ENCODE data around the gene TMEM50A. TPM values are rescaled to one million over a fixed set of nuclear protein-coding genes. Genes with fewer than 3 reads are reported as not detected.

Gene TMEM50A
- total and polyA plus RNA-seq, 7 experiments from 2014 or later: 61.6 to 149 (median 94.2) TPM

DNA sequence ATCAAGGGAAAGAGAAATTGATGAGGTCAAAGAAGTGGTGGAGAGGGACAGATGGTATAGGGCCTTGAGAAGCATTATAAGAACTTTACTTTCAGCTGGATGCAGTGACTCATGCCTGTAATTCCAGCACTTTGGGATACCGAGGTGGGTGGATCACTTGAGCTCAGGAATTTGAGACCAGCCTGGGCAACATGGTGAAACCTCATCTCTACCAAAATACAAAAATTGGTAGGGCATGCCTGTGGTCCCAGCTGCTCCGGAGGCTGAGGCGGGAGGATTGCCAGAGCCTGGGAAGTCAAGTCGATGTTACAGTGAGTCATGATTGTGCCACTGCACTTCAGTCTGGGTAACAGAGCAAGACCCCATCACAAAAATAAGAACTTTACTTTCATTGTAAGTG, 5.7 kb downstream of the TMEM50A start:
- no peaks in the 10 kb centered on the region for H3K9me3 Mint-ChIP-seq
- Histone ChIP-seq H3K4me1 (ENCODE audit: control insufficient read depth in 2 of 2, insufficient read depth in 2 of 2, low read length in 2 of 2) (peaks cover 20 to 26% of the 10 kb centered on the region in 2 donors), H3K27ac (ENCODE audit: low read depth, low read length) (no peak overlapping the region), H3K9me3 (ENCODE audit: control insufficient read depth in 2 of 3, low read length in 3 of 3) (no peaks in the 10 kb centered on the region), H3K27me3 (ENCODE audit: control insufficient read depth in 2 of 2, insufficient read depth in 2 of 2, low read length in 2 of 2) (no peaks in the 10 kb centered on the region), H3K36me3 (ENCODE audit: control insufficient read depth in 2 of 3, insufficient read depth in 3 of 3, low read length in 3 of 3) (peaks cover 0 to 40% (median 4%) of the 10 kb centered on the region in 3 experiments), H3K4me3 (ENCODE audit: low read length) (no peak overlapping the region)
- DNase-seq (no peak), ATAC-seq (no peak)
- ChIA-PET POLR2A (interaction anchor here (1.9 kb wide), 1 partner anchor 111 kb away, joined by 13 read pairs; the partner anchor contains the start of gene SYF2), CTCF (no interaction called here)
- H3K4me1 Mint-ChIP-seq: peaks cover 25 to 62% (median 46%) of the 10 kb centered on the region in 7 donors
- intact Hi-C loops (cut with micrococcal nuclease): no loop called here
- H3K36me3 Mint-ChIP-seq: peaks cover 12 to 23% (median 17%) of the 10 kb centered on the region in 5 donors
- H3K27me3 Mint-ChIP-seq: no peaks in the 10 kb centered on the region
- H3K4me3 Mint-ChIP-seq: peak overlapping the region in 1 of 10 donors; percentile 58
- H3K27ac Mint-ChIP-seq: peak overlapping the region in 2 of 9 donors; percentile 10 to 84

DNA sequence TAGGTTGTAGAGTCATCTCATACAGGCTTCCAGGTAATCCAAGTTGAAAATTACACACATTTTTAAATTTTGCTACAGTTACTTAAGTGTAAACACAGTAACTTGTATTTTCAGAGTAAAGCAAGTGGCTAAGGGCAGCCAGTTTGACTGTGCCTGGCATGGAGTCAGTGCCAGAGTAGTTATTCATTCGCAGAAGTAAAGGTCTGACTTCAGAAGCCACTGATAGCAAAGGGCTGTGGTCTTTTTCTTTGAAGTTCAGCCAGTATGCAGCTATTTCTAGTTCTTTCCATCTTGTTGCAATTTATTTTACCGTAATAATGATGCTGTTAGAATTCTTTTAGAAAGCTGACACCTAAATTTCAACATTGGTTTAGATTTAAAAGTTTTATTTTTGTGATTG, 9.4 kb downstream of the TMEM50A start:
- ATAC-seq (no peak), DNase-seq (no peak)
- peaks cover 0 to 8% of the 10 kb centered on the region in 2 donors for H3K4me1 ChIP-seq (ENCODE audit: control insufficient read depth in 2 of 2, insufficient read depth in 2 of 2, low read length in 2 of 2)
- ChIA-PET POLR2A (interaction anchor here (0.6 kb wide), 1 partner anchor 1470 kb away, joined by 3 read pairs; no protein-coding TSS in a partner anchor), CTCF (no interaction called here)
- peaks cover 10 to 34% (median 23%) of the 10 kb centered on the region in 7 donors for H3K4me1 Mint-ChIP-seq
- H3K27ac ChIP-seq (ENCODE audit: low read depth, low read length): no peak overlapping the region
- no peak overlapping the region for H3K4me3 Mint-ChIP-seq
- H3K27me3 ChIP-seq (ENCODE audit: control insufficient read depth in 2 of 2, insufficient read depth in 2 of 2, low read length in 2 of 2): no peaks in the 10 kb centered on the region
- peak overlapping the region in 1 of 9 donors; percentile 8 for H3K27ac Mint-ChIP-seq
- no peaks in the 10 kb centered on the region for H3K9me3 ChIP-seq (ENCODE audit: control insufficient read depth in 2 of 3, low read length in 3 of 3)
- H3K4me3 ChIP-seq (ENCODE audit: low read length): no peak overlapping the region
- H3K27me3 Mint-ChIP-seq: no peaks in the 10 kb centered on the region
- peaks cover 8 to 59% (median 10%) of the 10 kb centered on the region in 3 experiments for H3K36me3 ChIP-seq (ENCODE audit: control insufficient read depth in 2 of 3, insufficient read depth in 3 of 3, low read length in 3 of 3)
- peaks cover 13 to 29% (median 23%) of the 10 kb centered on the region in 5 donors for H3K36me3 Mint-ChIP-seq
- intact Hi-C loops (cut with micrococcal nuclease): no loop called here
- no peaks in the 10 kb centered on the region for H3K9me3 Mint-ChIP-seq

DNA sequence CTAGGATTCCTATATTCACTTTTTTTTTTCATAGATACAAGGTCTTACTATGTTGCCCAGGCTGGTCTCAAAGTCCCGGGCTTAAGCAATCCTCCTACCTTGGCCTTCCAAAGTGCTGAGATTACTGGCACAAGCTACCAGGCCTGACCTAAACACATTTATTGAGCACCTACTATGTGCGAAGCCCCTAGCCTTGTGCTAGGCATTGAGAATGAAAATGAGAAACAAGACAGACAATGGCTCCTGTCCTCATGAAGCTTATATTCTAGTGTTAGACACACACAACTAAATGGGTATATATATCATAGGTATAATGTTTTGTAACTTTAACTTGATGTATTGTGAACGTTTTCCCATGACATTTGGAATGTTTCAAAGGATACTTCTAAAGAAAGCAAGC, 11.5 kb downstream of the TMEM50A start:
- H3K9me3 Mint-ChIP-seq: no peaks in the 10 kb centered on the region
- Histone ChIP-seq H3K4me3 (ENCODE audit: low read length) (no peak overlapping the region), H3K27ac (ENCODE audit: low read depth, low read length) (no peak overlapping the region), H3K27me3 (ENCODE audit: control insufficient read depth in 2 of 2, insufficient read depth in 2 of 2, low read length in 2 of 2) (no peaks in the 10 kb centered on the region), H3K36me3 (ENCODE audit: control insufficient read depth in 2 of 3, insufficient read depth in 3 of 3, low read length in 3 of 3) (peaks cover 8 to 57% (median 17%) of the 10 kb centered on the region in 3 experiments), H3K9me3 (ENCODE audit: control insufficient read depth in 2 of 3, low read length in 3 of 3) (no peaks in the 10 kb centered on the region), H3K4me1 (ENCODE audit: control insufficient read depth in 2 of 2, insufficient read depth in 2 of 2, low read length in 2 of 2) (peaks cover 0 to 4% of the 10 kb centered on the region in 2 donors)
- CTCF ChIA-PET: no interaction called here
- H3K4me1 Mint-ChIP-seq: peaks cover 0 to 20% (median 12%) of the 10 kb centered on the region in 7 donors
- no peak for ATAC-seq
- H3K36me3 Mint-ChIP-seq: peaks cover 4 to 24% (median 18%) of the 10 kb centered on the region in 5 donors
- intact Hi-C loops (cut with micrococcal nuclease): no loop called here
- no peak overlapping the region for H3K27ac Mint-ChIP-seq
- POLR2A ChIA-PET: interaction anchor here (0.7 kb wide), 1 partner anchor 312 kb away, joined by 4 read pairs; no protein-coding TSS in a partner anchor
- H3K4me3 Mint-ChIP-seq: no peak overlapping the region
- DNase-seq: no peak
- no peaks in the 10 kb centered on the region for H3K27me3 Mint-ChIP-seq

DNA sequence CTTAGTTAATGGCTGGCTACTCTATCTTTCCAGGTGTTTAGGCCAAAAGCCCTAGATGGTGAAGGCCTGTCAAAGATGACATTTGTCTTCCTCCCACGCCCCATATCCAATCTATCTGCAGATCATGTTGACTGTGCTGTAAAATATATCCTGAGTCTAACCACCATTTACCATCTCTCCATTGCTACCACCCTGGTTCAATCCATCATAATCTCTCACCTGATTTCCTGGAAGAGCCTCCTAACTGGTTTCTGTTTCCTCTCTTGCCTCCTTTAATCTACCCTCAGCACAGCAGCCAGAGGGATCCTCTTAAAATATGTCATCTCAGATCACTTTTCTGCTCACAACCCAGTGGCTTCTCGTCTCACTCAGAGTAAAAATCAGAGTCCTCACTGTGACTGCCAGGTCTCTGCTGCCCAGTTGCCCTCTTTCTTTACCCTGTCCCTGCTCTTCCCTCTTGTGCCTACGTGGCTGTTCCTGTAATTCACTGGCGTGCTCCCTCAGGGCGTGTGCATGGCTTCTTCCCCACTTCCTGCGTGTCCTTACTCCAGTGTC, 17.8 kb downstream of the TMEM50A start:
- CTCF ChIA-PET: no interaction called here
- H3K9me3 Mint-ChIP-seq: no peaks in the 10 kb centered on the region
- H3K4me3 ChIP-seq (ENCODE audit: low read length): no peak overlapping the region
- intact Hi-C loops (cut with micrococcal nuclease): no loop called here
- H3K9me3 ChIP-seq (ENCODE audit: control insufficient read depth in 2 of 3, low read length in 3 of 3): no peaks in the 10 kb centered on the region
- DNase-seq: no peak
- peaks cover 6 to 13% of the 10 kb centered on the region in 2 donors for H3K4me1 ChIP-seq (ENCODE audit: control insufficient read depth in 2 of 2, insufficient read depth in 2 of 2, low read length in 2 of 2)
- H3K36me3 ChIP-seq (ENCODE audit: control insufficient read depth in 2 of 3, insufficient read depth in 3 of 3, low read length in 3 of 3): peaks cover 5 to 74% (median 25%) of the 10 kb centered on the region in 3 experiments
- peaks cover 0 to 35% (median 20%) of the 10 kb centered on the region in 5 donors for H3K36me3 Mint-ChIP-seq
- no peaks in the 10 kb centered on the region for H3K27me3 Mint-ChIP-seq
- peak overlapping the region in 5 of 10 donors; percentile 16 to 72 (median 36) for H3K4me3 Mint-ChIP-seq
- POLR2A ChIA-PET: no interaction called here
- H3K27ac ChIP-seq (ENCODE audit: low read depth, low read length): peak overlapping the region; percentile 41
- H3K4me1 Mint-ChIP-seq: peaks cover 17 to 45% (median 23%) of the 10 kb centered on the region in 7 donors
- H3K27ac Mint-ChIP-seq: peak overlapping the region; percentile 1 to 93 (median 79)
- ATAC-seq: no peak
- no peaks in the 10 kb centered on the region for H3K27me3 ChIP-seq (ENCODE audit: control insufficient read depth in 2 of 2, insufficient read depth in 2 of 2, low read length in 2 of 2)

DNA sequence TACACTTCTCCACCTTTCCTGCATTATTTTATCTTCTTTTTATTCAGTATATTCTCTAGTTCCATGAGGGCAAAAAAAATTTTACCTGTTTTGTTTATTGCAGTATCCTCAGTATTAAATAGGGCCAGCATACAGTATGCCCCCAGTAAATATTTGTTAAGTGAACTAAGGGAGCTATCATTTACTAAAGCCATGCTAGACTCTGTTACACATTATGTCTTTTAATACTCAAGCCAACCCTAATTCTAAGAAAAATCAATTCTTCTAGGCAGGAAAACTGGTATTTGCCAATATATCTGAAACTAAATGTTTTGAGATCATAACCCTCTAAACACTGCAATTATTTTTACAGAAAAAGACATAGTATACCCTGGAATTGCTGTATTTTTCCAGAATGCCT, 18.3 kb downstream of the TMEM50A start:
- H3K9me3 ChIP-seq (ENCODE audit: control insufficient read depth in 2 of 3, low read length in 3 of 3): no peaks in the 10 kb centered on the region
- peaks cover 6 to 13% of the 10 kb centered on the region in 2 donors for H3K4me1 ChIP-seq (ENCODE audit: control insufficient read depth in 2 of 2, insufficient read depth in 2 of 2, low read length in 2 of 2)
- Mint-ChIP-seq H3K4me1 (peaks cover 17 to 47% (median 23%) of the 10 kb centered on the region in 7 donors), H3K9me3 (no peaks in the 10 kb centered on the region), H3K4me3 (peak overlapping the region in 4 of 10 donors; percentile 16 to 72 (median 36)), H3K27ac (peak overlapping the region; percentile 1 to 93 (median 79)), H3K36me3 (peaks cover 0 to 38% (median 22%) of the 10 kb centered on the region in 5 donors), H3K27me3 (no peaks in the 10 kb centered on the region)
- ATAC-seq: no peak
- ChIA-PET POLR2A (no interaction called here), CTCF (interaction anchor here (0.6 to 0.7 kb wide), 2 partner anchors 164 to 418 kb away, joined by 3 read pairs; no protein-coding TSS in a partner anchor)
- no peak for DNase-seq
- no peak overlapping the region for H3K4me3 ChIP-seq (ENCODE audit: low read length)
- H3K27ac ChIP-seq (ENCODE audit: low read depth, low read length): peak overlapping the region; percentile 41
- H3K36me3 ChIP-seq (ENCODE audit: control insufficient read depth in 2 of 3, insufficient read depth in 3 of 3, low read length in 3 of 3): peaks cover 5 to 78% (median 29%) of the 10 kb centered on the region in 3 experiments
- H3K27me3 ChIP-seq (ENCODE audit: control insufficient read depth in 2 of 2, insufficient read depth in 2 of 2, low read length in 2 of 2): no peaks in the 10 kb centered on the region
- intact Hi-C loops (cut with micrococcal nuclease): no loop called here

DNA sequence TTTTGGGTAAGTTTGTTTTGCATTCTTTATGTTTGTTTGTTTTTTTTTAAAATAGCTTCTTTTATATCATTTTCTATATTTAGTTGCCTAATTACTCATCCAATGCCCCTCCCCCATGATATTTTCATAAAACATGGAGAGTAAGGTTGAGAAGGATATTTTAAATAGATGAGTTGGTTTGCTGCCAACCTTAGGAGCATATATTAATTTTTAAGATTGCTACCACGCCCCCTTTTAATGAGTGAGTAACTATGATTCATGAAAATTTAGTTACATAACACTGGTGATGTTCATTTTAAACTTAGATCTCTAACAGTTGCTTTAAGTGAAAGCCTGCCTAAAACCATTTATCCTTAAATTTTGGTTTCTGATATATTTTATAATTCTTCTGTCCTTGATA, 18.7 kb downstream of the TMEM50A start:
- H3K4me1 ChIP-seq (ENCODE audit: control insufficient read depth in 2 of 2, insufficient read depth in 2 of 2, low read length in 2 of 2): peaks cover 6 to 13% of the 10 kb centered on the region in 2 donors
- no peak overlapping the region for H3K4me3 ChIP-seq (ENCODE audit: low read length)
- no peaks in the 10 kb centered on the region for H3K27me3 ChIP-seq (ENCODE audit: control insufficient read depth in 2 of 2, insufficient read depth in 2 of 2, low read length in 2 of 2)
- intact Hi-C loops (cut with micrococcal nuclease): no loop called here
- Mint-ChIP-seq H3K4me1 (peaks cover 17 to 48% (median 24%) of the 10 kb centered on the region in 7 donors), H3K27me3 (no peaks in the 10 kb centered on the region), H3K36me3 (peaks cover 2 to 36% (median 25%) of the 10 kb centered on the region in 5 donors), H3K27ac (peak overlapping the region; percentile 46 to 94 (median 78)), H3K4me3 (peak overlapping the region in 5 of 10 donors; percentile 28 to 70 (median 51)), H3K9me3 (no peaks in the 10 kb centered on the region)
- POLR2A ChIA-PET: interaction anchor here (0.5 kb wide), 1 partner anchor 128 kb away, joined by 3 read pairs; no protein-coding TSS in a partner anchor
- H3K36me3 ChIP-seq (ENCODE audit: control insufficient read depth in 2 of 3, insufficient read depth in 3 of 3, low read length in 3 of 3): peaks cover 5 to 78% (median 29%) of the 10 kb centered on the region in 3 experiments
- peak overlapping the region; percentile 56 for H3K27ac ChIP-seq (ENCODE audit: low read depth, low read length)
- ATAC-seq: peak; percentile 22
- no peak for DNase-seq
- no peaks in the 10 kb centered on the region for H3K9me3 ChIP-seq (ENCODE audit: control insufficient read depth in 2 of 3, low read length in 3 of 3)
- CTCF ChIA-PET: interaction anchor here (0.6 to 0.7 kb wide), 2 partner anchors 164 to 418 kb away, joined by 3 read pairs; no protein-coding TSS in a partner anchor

Data from naive thymus-derived CD4-positive, alpha-beta T cell (primary cell).